IMR-90 (cell line): Measurements from ENCODE around the gene PGC. TPM values are rescaled to one million over a fixed set of nuclear protein-coding genes. Genes with fewer than 3 reads are reported as not detected.

ENCODE experiments used
- ATAC-seq: fragments of 200-7000 bp; cut with Tn5 transposase; 2 replicates; pipeline ENCODE4 v1.9.1; 2020; ENCODE audit warnings: low read depth, mild to moderate bottlenecking, moderate library complexity
- BruUV-seq: library from RNA; stranded (reverse); fragments of 400-500 nt; replicated peaks from 2 replicates; lab custom pipeline; 2021; lab: Mats Ljungman, UMichigan
- CTCF ChIA-PET: fragments of 300-600 bp; formaldehyde crosslinking; extraction: SDS; loops from one replicate; lab custom pipeline; 2021; ENCODE audit warnings: antibody characterized with exemption; lab: Yijun Ruan, JAX
- POLR2A ChIA-PET: fragments of 300-600 bp; sonication (Branson Sonifier 250); formaldehyde crosslinking; loops from one replicate; lab custom pipeline; 2022; ENCODE audit warnings: antibody characterized with exemption; ENCODE audit not compliant: unreplicated experiment; lab: Charles Lee
- DNase-seq: peaks from one replicate; pipeline ENCODE4 v3.0.0; 2013
- H2AFZ ChIP-seq: replicated peaks from 2 replicates; pipeline ENCODE3; 2013; ENCODE audit warnings: low read length, mild to moderate bottlenecking; ENCODE audit not compliant: poor library complexity
- H2AK5ac ChIP-seq: 2 replicates; pipeline ENCODE4 v1.6.1; 2013; ENCODE audit warnings: low read depth, low read length, inconsistent platforms
- H2AK9ac ChIP-seq: replicated peaks from 2 replicates; pipeline ENCODE3; 2013; ENCODE audit warnings: mild to moderate bottlenecking, low read depth, low read length, moderate library complexity; ENCODE audit not compliant: poor library complexity
- H2BK120ac ChIP-seq: 2 replicates; pipeline ENCODE4 v1.6.1; 2013; ENCODE audit warnings: low read depth, low read length, inconsistent platforms
- H2BK15ac ChIP-seq: 3 replicates; pipeline ENCODE4 v1.6.1; 2013; ENCODE audit warnings: low read depth, low read length, inconsistent platforms
- H2BK20ac ChIP-seq: 2 replicates; pipeline ENCODE4 v1.6.1; 2013; ENCODE audit warnings: low read depth, mild to moderate bottlenecking, inconsistent platforms, low read length, moderate library complexity
- H2BK5ac ChIP-seq: 2 replicates; pipeline ENCODE4 v1.6.1; 2013; ENCODE audit warnings: mild to moderate bottlenecking, low read depth, low read length, inconsistent platforms; ENCODE audit not compliant: poor library complexity, severe bottlenecking
- H3K14ac ChIP-seq: replicated peaks from 2 replicates; pipeline ENCODE4 v1.6.1; 2013; ENCODE audit warnings: low read depth, low read length, inconsistent platforms
- H3K18ac ChIP-seq: 2 replicates; pipeline ENCODE4 v1.6.1; 2013; ENCODE audit warnings: low read depth, low read length, control low read depth
- H3K23ac ChIP-seq: 2 replicates; pipeline ENCODE4 v1.6.1; 2013; ENCODE audit warnings: low read depth, low read length, inconsistent platforms
- H3K27ac ChIP-seq: 2 replicates; pipeline ENCODE4 v1.5.1; 2013; ENCODE audit warnings: mild to moderate bottlenecking, control low read depth, low read length; ENCODE audit not compliant: insufficient read depth
- H3K27me3 ChIP-seq: 2 replicates; pipeline ENCODE4 v1.6.1; 2013; ENCODE audit warnings: low read length; ENCODE audit not compliant: control insufficient read depth, insufficient read depth
- H3K36me3 ChIP-seq: 2 replicates; pipeline ENCODE4 v1.6.1; 2013; ENCODE audit warnings: low read length, mixed read lengths; ENCODE audit not compliant: control insufficient read depth, insufficient read depth
- H3K4ac ChIP-seq: 2 replicates; pipeline ENCODE4 v1.6.1; 2013; ENCODE audit warnings: low read depth, low read length, inconsistent platforms
- H3K4me1 ChIP-seq: 2 replicates; pipeline ENCODE4 v1.6.1; 2013; ENCODE audit warnings: low read length, mixed read lengths; ENCODE audit not compliant: control insufficient read depth, insufficient read depth
- H3K4me2 ChIP-seq: 2 replicates; pipeline ENCODE4 v1.6.1; 2013; ENCODE audit warnings: low read depth, mild to moderate bottlenecking, control low read depth, low read length, moderate library complexity
- H3K4me3 ChIP-seq: 2 replicates; pipeline ENCODE4 v1.5.1; 2013; ENCODE audit warnings: low read depth, mild to moderate bottlenecking, control low read depth, low read length, moderate library complexity; ENCODE audit not compliant: insufficient read depth
- H3K56ac ChIP-seq: 2 replicates; pipeline ENCODE4 v1.6.1; 2013; ENCODE audit warnings: low read length, inconsistent platforms; ENCODE audit not compliant: insufficient read depth; ENCODE audit errors: extremely low read depth
- H3K79me1 ChIP-seq, 2 experiments: 2 replicates each; pipeline ENCODE4 v1.6.1; 2013; ENCODE audit warnings: low read length in 2 of 2, inconsistent platforms in 1 of 2, low read depth in 1 of 2
- H3K9ac ChIP-seq: 2 replicates; pipeline ENCODE4 v1.6.1; 2013; ENCODE audit warnings: low read depth, low read length, control low read depth
- H3K9me1 ChIP-seq: 2 replicates; pipeline ENCODE4 v1.6.1; 2013; ENCODE audit warnings: low read length, inconsistent platforms; ENCODE audit not compliant: insufficient read depth
- H3K9me3 ChIP-seq: 2 replicates; pipeline ENCODE4 v1.6.1; 2013; ENCODE audit warnings: low read length; ENCODE audit not compliant: control insufficient read depth, insufficient read depth
- H4K20me1 ChIP-seq: 2 replicates; pipeline ENCODE4 v1.6.1; 2013; ENCODE audit warnings: low read length, inconsistent platforms; ENCODE audit not compliant: insufficient read depth
- H4K5ac ChIP-seq: 2 replicates; pipeline ENCODE4 v1.6.1; 2013; ENCODE audit warnings: mild to moderate bottlenecking, low read depth, low read length, control low read depth
- H4K8ac ChIP-seq, 2 experiments: 2 replicates each; pipeline ENCODE4 v1.6.1; 2013; ENCODE audit warnings: low read depth in 2 of 2, low read length in 2 of 2, control low read depth in 1 of 2, inconsistent platforms in 1 of 2
- H4K91ac ChIP-seq: 2 replicates; pipeline ENCODE4 v1.6.1; 2013; ENCODE audit warnings: low read depth, low read length, inconsistent platforms; ENCODE audit not compliant: insufficient read depth
- BHLHE40 ChIP-seq: fragments of 150-350 bp; IDR thresholded peaks from 2 replicates; pipeline ENCODE4 v1.6.1; 2016; ENCODE audit warnings: mild to moderate bottlenecking, low read depth, low read length
- CEBPB ChIP-seq: IDR thresholded peaks from 2 replicates; pipeline ENCODE4 v1.6.1; 2012; ENCODE audit warnings: low read depth, low read length, improper control_type of control experiment
- CHD1 ChIP-seq: IDR thresholded peaks from 2 replicates; pipeline ENCODE4 v1.6.1; 2012; ENCODE audit warnings: low read depth, low read length, improper control_type of control experiment
- FOS ChIP-seq: fragments of 150-350 bp; IDR thresholded peaks from 2 replicates; pipeline ENCODE4 v1.6.1; 2016; ENCODE audit warnings: low read depth, low read length
- MAFK ChIP-seq: IDR thresholded peaks from 2 replicates; pipeline ENCODE4 v1.6.1; 2012; ENCODE audit warnings: low read depth, low read length, improper control_type of control experiment
- MAZ ChIP-seq: IDR thresholded peaks from 2 replicates; pipeline ENCODE4 v1.6.1; 2012; ENCODE audit warnings: low read depth, mild to moderate bottlenecking, low read length, improper control_type of control experiment, moderate library complexity, borderline replicate concordance
- MXI1 ChIP-seq: IDR thresholded peaks from 2 replicates; pipeline ENCODE4 v1.6.1; 2012; ENCODE audit warnings: low read depth, mild to moderate bottlenecking, low read length, moderate library complexity, borderline replicate concordance
- POLR2A ChIP-seq: IDR thresholded peaks from 2 replicates; pipeline ENCODE4 v1.6.1; 2012; ENCODE audit warnings: mild to moderate bottlenecking, low read depth, low read length
- RAD21 ChIP-seq: IDR thresholded peaks from 2 replicates; pipeline ENCODE4 v1.6.1; 2012; ENCODE audit warnings: low read length, improper control_type of control experiment
- RCOR1 ChIP-seq: IDR thresholded peaks from 2 replicates; pipeline ENCODE4 v1.6.1; 2012; ENCODE audit warnings: mild to moderate bottlenecking, low read length, improper control_type of control experiment; ENCODE audit not compliant: insufficient replicate concordance
- RFX5 ChIP-seq: IDR thresholded peaks from 2 replicates; pipeline ENCODE4 v1.8.0; 2012; ENCODE audit warnings: low read depth, mild to moderate bottlenecking, low read length, moderate library complexity
- SMC3 ChIP-seq: fragments of 150-350 bp; IDR thresholded peaks from 2 replicates; pipeline ENCODE4 v1.6.1; 2016; ENCODE audit warnings: low read depth, mild to moderate bottlenecking, antibody characterized with exemption, low read length, moderate library complexity
- WGBS, 2 experiments: methylation state at CpG; one replicate each; pipeline versions ENCODE4 v1.1.5 to v1.1.7; 2013; ENCODE audit warnings: missing lambda C conversion rate in 2 of 2; ENCODE audit not compliant: insufficient read length in 1 of 2; ENCODE audit errors: extremely low coverage in 2 of 2; 5-methylcytosine and 5-hydroxymethylcytosine counted together
- dilution Hi-C: fragments of 300-500 bp; cut with HindIII; formaldehyde crosslinking; loops from one replicate; pipeline ENCODE4 v1.14.3; 2018; ENCODE audit warnings: low sequenced_read_pairs; ENCODE audit not compliant: unreplicated experiment
- in situ Hi-C: fragments of 300-500 bp; cut with MboI; formaldehyde crosslinking; loops from 3 replicates; pipeline ENCODE4 v1.14.3; 2019; ENCODE audit warnings: low sequenced_read_pairs, inconsistent platforms, mixed read lengths
- intact Hi-C: fragments of 100-400 bp; cut with micrococcal nuclease; formaldehyde crosslinking; loops from 2 replicates; pipeline ENCODE4 v1.10.0; 2022
- polyA plus RNA-seq, 3 experiments: library from polyadenylated mRNA; depleted of rRNA; stranded (reverse); fragments of >200 nt; gene quantifications; 2 replicates each; pipeline ENCODE4 v1.2.3, GENCODE V29; 2012; ENCODE audit warnings: low replicate concordance in 1 of 3
- total RNA-seq: library from RNA; depleted of rRNA; stranded (reverse); fragments of >200 nt; gene quantifications from 2 replicates; pipeline ENCODE4 v1.2.3, GENCODE V29; 2012
- TF ChIP-seq, protein P1 (sequence below): conservative IDR thresholded peaks from 2 replicates; pipeline ENCODE4 v1.5.1; 2012; ENCODE audit warnings: mild to moderate bottlenecking, low read depth, low read length, improper control_type of control experiment
- TF ChIP-seq, protein P2 (sequence below): fragments of 150-350 bp; IDR thresholded peaks from 2 replicates; pipeline ENCODE4 v1.6.1; 2017; ENCODE audit warnings: mild to moderate bottlenecking, antibody characterized with exemption, low read length, low read depth

PGC gene
- total and polyA plus RNA-seq, 2 of the 4 experiments (the other 2 are of a cell fraction), result not detected

DNA sequence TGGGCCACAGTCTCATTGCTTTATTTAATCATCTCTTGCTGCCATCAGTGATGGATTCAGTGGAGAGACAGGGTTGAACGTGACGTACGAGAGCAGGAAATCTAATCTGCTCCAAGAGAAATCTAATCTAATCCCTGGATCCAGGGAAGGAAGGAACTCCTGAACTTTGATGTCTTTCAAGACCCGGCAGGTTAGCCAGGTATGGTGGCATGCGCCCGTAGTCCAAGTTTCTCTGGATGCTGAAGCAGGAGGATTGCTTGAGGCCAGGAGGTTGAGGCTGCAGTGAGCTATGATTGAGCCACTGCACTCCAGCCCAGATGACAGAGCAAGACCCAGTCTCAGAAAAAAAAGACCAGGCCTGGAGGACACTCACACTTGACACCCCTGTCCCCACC lies 11.4 kb upstream of the PGC start:
- ATAC-seq, result no peak
- no peak overlapping the region for H4K5ac ChIP-seq
- no peak overlapping the region for H3K14ac ChIP-seq
- H3K9ac ChIP-seq, result no peak overlapping the region
- H2AK5ac ChIP-seq, result no peak overlapping the region
- no peak overlapping the region for H4K91ac ChIP-seq
- H2BK20ac ChIP-seq, result no peak overlapping the region
- WGBS, 2 experiments, result no CpG with 5 or more reads among the region's 6 CpGs
- H3K27ac ChIP-seq, result no peak overlapping the region
- H2AK9ac ChIP-seq, result no peak overlapping the region
- H3K4me1 ChIP-seq, result peaks cover 3% of the 10 kb centered on the region; the same call in 1 of the 2 replicates
- intact Hi-C loops, result no loop called here
- H4K8ac ChIP-seq, result no peak overlapping the region
- no peak for DNase-seq
- no TSS peak for BruUV-seq
- H3K9me3 ChIP-seq, result no peaks in the 10 kb centered on the region
- no peak overlapping the region for H2BK120ac ChIP-seq
- no peak overlapping the region for H3K23ac ChIP-seq
- H3K79me1 ChIP-seq, result no peaks in the 10 kb centered on the region
- H3K18ac ChIP-seq, result no peak overlapping the region
- no peaks in the 10 kb centered on the region for H4K20me1 ChIP-seq
- TF ChIP-seq CHD1, result no peak
- no peak for TF ChIP-seq MAZ
- no peak for TF ChIP-seq BHLHE40
- no peak for TF ChIP-seq RFX5
- TF ChIP-seq SMC3, result no peak
- no peak for TF ChIP-seq FOS
- TF ChIP-seq, protein P1, sequence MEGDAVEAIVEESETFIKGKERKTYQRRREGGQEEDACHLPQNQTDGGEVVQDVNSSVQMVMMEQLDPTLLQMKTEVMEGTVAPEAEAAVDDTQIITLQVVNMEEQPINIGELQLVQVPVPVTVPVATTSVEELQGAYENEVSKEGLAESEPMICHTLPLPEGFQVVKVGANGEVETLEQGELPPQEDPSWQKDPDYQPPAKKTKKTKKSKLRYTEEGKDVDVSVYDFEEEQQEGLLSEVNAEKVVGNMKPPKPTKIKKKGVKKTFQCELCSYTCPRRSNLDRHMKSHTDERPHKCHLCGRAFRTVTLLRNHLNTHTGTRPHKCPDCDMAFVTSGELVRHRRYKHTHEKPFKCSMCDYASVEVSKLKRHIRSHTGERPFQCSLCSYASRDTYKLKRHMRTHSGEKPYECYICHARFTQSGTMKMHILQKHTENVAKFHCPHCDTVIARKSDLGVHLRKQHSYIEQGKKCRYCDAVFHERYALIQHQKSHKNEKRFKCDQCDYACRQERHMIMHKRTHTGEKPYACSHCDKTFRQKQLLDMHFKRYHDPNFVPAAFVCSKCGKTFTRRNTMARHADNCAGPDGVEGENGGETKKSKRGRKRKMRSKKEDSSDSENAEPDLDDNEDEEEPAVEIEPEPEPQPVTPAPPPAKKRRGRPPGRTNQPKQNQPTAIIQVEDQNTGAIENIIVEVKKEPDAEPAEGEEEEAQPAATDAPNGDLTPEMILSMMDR, result no peak
- TF ChIP-seq POLR2A, result no peak
- TF ChIP-seq CEBPB, result no peak
- no peak for TF ChIP-seq MAFK
- TF ChIP-seq MXI1, result no peak
- TF ChIP-seq RAD21, result no peak
- TF ChIP-seq, protein P2, sequence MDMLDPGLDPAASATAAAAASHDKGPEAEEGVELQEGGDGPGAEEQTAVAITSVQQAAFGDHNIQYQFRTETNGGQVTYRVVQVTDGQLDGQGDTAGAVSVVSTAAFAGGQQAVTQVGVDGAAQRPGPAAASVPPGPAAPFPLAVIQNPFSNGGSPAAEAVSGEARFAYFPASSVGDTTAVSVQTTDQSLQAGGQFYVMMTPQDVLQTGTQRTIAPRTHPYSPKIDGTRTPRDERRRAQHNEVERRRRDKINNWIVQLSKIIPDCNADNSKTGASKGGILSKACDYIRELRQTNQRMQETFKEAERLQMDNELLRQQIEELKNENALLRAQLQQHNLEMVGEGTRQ, result no peak
- no peak for TF ChIP-seq RCOR1
- H2BK15ac ChIP-seq, result no peak overlapping the region
- no peak overlapping the region for H3K4me3 ChIP-seq
- H3K9me1 ChIP-seq, result no peaks in the 10 kb centered on the region; the same call in 1 of the 2 replicates
- dilution Hi-C loops, result no loop called here
- POLR2A ChIA-PET, result no interaction called here
- CTCF ChIA-PET, result no interaction called here
- H3K36me3 ChIP-seq, result no peaks in the 10 kb centered on the region
- H2BK5ac ChIP-seq, result no peak overlapping the region
- H3K56ac ChIP-seq, result no peak overlapping the region
- no peak overlapping the region for H2AFZ ChIP-seq
- H3K4me2 ChIP-seq, result no peak overlapping the region
- H3K4ac ChIP-seq, result no peak overlapping the region
- H3K27me3 ChIP-seq, result peaks cover 34% of the 10 kb centered on the region
- in situ Hi-C loops, result no loop called here
